Measurements from ENCODE around the gene GRHL3.

The GRHL3 gene

GRCh38 chr1:24351918-24352627 is 32.9 kb downstream of the GRHL3 start:
- H3K27me3 ChIP-seq (ENCODE audit: insufficient read depth, low read length) = no peaks in the 10 kb centered on the region
- H3K9me3 ChIP-seq (ENCODE audit: low read length) = no peaks in the 10 kb centered on the region
- no peak overlapping the region for H2AFZ ChIP-seq (ENCODE audit: low read length)
- H3K79me2 ChIP-seq (ENCODE audit: insufficient read depth, low read length) = no peaks in the 10 kb centered on the region
- H3K27ac ChIP-seq (ENCODE audit: low read depth, low read length, poor library complexity, severe bottlenecking) = no peak overlapping the region
- no peak overlapping the region for H3K4me2 ChIP-seq (ENCODE audit: low read length)
- H3K9me2 ChIP-seq (ENCODE audit: low read depth, low read length) = no peaks in the 10 kb centered on the region
- no peak overlapping the region for H3K4me3 ChIP-seq (ENCODE audit: low read depth, low read length, poor library complexity, severe bottlenecking)
- no peak for TF ChIP-seq EZH2 (IDR thresholded peaks at IDR 0.05; ENCODE audit: borderline replicate concordance, low read length)
- H3F3A ChIP-seq (ENCODE audit: insufficient read depth, low read length) = no peaks in the 10 kb centered on the region
- no peaks in the 10 kb centered on the region for H3K36me3 ChIP-seq (ENCODE audit: insufficient read depth, low read length)
- no peak overlapping the region for H3K9ac ChIP-seq (ENCODE audit: low read length)
- no peaks in the 10 kb centered on the region for H4K20me1 ChIP-seq (ENCODE audit: insufficient read depth, low read length)
- no peaks in the 10 kb centered on the region for H3K4me1 ChIP-seq (ENCODE audit: insufficient read depth, low read length, severe bottlenecking)

- no peaks in the 10 kb centered on the region for H3K27me3 ChIP-seq (ENCODE audit: insufficient read depth, low read length)
- H3K4me1 ChIP-seq (ENCODE audit: insufficient read depth, low read length, severe bottlenecking) = no peaks in the 10 kb centered on the region
Observed at GRCh38 chr1:24353292-24353891, 34.2 kb downstream of the GRHL3 start.

GRCh38 chr1:24355466-24355865 is 36.3 kb downstream of the GRHL3 start:
- no peak overlapping the region for H3K4me3 ChIP-seq (ENCODE audit: low read depth, low read length, poor library complexity, severe bottlenecking)
- no peaks in the 10 kb centered on the region for H3K9me3 ChIP-seq (ENCODE audit: low read length)
- no peaks in the 10 kb centered on the region for H3K27me3 ChIP-seq (ENCODE audit: insufficient read depth, low read length)
- no peak overlapping the region for H3K4me2 ChIP-seq (ENCODE audit: low read length)
- H4K20me1 ChIP-seq (ENCODE audit: insufficient read depth, low read length) = no peaks in the 10 kb centered on the region
- no peak overlapping the region for H2AFZ ChIP-seq (ENCODE audit: low read length)
- H3K79me2 ChIP-seq (ENCODE audit: insufficient read depth, low read length) = no peaks in the 10 kb centered on the region
- no peaks in the 10 kb centered on the region for H3K4me1 ChIP-seq (ENCODE audit: insufficient read depth, low read length, severe bottlenecking)
- H3K9ac ChIP-seq (ENCODE audit: low read length) = no peak overlapping the region
- no peak overlapping the region for H3K27ac ChIP-seq (ENCODE audit: low read depth, low read length, poor library complexity, severe bottlenecking)
- TF ChIP-seq EZH2 (IDR thresholded peaks at IDR 0.05; ENCODE audit: borderline replicate concordance, low read length) = no peak
- TF ChIP-seq CTCF (IDR thresholded peaks at IDR 0.05; ENCODE audit: low read length) = no peak
- H3F3A ChIP-seq (ENCODE audit: insufficient read depth, low read length) = no peaks in the 10 kb centered on the region
- H3K9me2 ChIP-seq (ENCODE audit: low read depth, low read length) = no peaks in the 10 kb centered on the region
- no peaks in the 10 kb centered on the region for H3K36me3 ChIP-seq (ENCODE audit: insufficient read depth, low read length)

More at GRCh38 chr1:24353292-24353891, 34.2 kb downstream of the GRHL3 start:
- Histone ChIP-seq H4K20me1 (ENCODE audit: insufficient read depth, low read length) (no peaks in the 10 kb centered on the region), H3K9me3 (ENCODE audit: low read length) (no peaks in the 10 kb centered on the region), H3K36me3 (ENCODE audit: insufficient read depth, low read length) (no peaks in the 10 kb centered on the region), H3K79me2 (ENCODE audit: insufficient read depth, low read length) (no peaks in the 10 kb centered on the region), H3K27ac (ENCODE audit: low read depth, low read length, poor library complexity, severe bottlenecking) (no peak overlapping the region), H3K4me3 (ENCODE audit: low read depth, low read length, poor library complexity, severe bottlenecking) (no peak overlapping the region), H2AFZ (ENCODE audit: low read length) (no peak overlapping the region), H3K9ac (ENCODE audit: low read length) (no peak overlapping the region), H3F3A (ENCODE audit: insufficient read depth, low read length) (no peaks in the 10 kb centered on the region), H3K4me2 (ENCODE audit: low read length) (no peak overlapping the region), H3K9me2 (ENCODE audit: low read depth, low read length) (no peaks in the 10 kb centered on the region)
- TF ChIP-seq EZH2 (IDR thresholded peaks at IDR 0.05; ENCODE audit: borderline replicate concordance, low read length) = no peak

GRCh38 chr1:24357038-24357437 is 37.9 kb downstream of the GRHL3 start:
- Histone ChIP-seq H4K20me1 (ENCODE audit: insufficient read depth, low read length) (no peaks in the 10 kb centered on the region), H3K9me2 (ENCODE audit: low read depth, low read length) (no peaks in the 10 kb centered on the region), H3K4me2 (ENCODE audit: low read length) (no peak overlapping the region), H3K4me1 (ENCODE audit: insufficient read depth, low read length, severe bottlenecking) (no peaks in the 10 kb centered on the region), H2AFZ (ENCODE audit: low read length) (no peak overlapping the region), H3K27ac (ENCODE audit: low read depth, low read length, poor library complexity, severe bottlenecking) (no peak overlapping the region), H3K79me2 (ENCODE audit: insufficient read depth, low read length) (no peaks in the 10 kb centered on the region), H3K27me3 (ENCODE audit: insufficient read depth, low read length) (no peaks in the 10 kb centered on the region), H3K36me3 (ENCODE audit: insufficient read depth, low read length) (no peaks in the 10 kb centered on the region), H3K9me3 (ENCODE audit: low read length) (no peaks in the 10 kb centered on the region), H3K4me3 (ENCODE audit: low read depth, low read length, poor library complexity, severe bottlenecking) (no peak overlapping the region), H3K9ac (ENCODE audit: low read length) (no peak overlapping the region), H3F3A (ENCODE audit: insufficient read depth, low read length) (no peaks in the 10 kb centered on the region)
- no peak for TF ChIP-seq EZH2 (IDR thresholded peaks at IDR 0.05; ENCODE audit: borderline replicate concordance, low read length)
- TF ChIP-seq CTCF (IDR thresholded peaks at IDR 0.05; ENCODE audit: low read length) = no peak

Data from OCI-LY1 (cell line).